Panc1 (cell line): Measurements from ENCODE around the gene CD14.

Experiments
- SIN3A ChIP-seq: IDR thresholded peaks from 2 replicates; pipeline ENCODE4 v1.6.1; 2012; ENCODE audit warnings: low read depth, mild to moderate bottlenecking, low read length, moderate library complexity, borderline replicate concordance; ENCODE audit not compliant: insufficient read depth
- TF ChIP-seq, protein P1 (sequence below): fragments of 450-650 bp; IDR thresholded peaks from 2 replicates; pipeline ENCODE4 v1.5.1; 2017; ENCODE audit warnings: mild to moderate bottlenecking

DNA sequence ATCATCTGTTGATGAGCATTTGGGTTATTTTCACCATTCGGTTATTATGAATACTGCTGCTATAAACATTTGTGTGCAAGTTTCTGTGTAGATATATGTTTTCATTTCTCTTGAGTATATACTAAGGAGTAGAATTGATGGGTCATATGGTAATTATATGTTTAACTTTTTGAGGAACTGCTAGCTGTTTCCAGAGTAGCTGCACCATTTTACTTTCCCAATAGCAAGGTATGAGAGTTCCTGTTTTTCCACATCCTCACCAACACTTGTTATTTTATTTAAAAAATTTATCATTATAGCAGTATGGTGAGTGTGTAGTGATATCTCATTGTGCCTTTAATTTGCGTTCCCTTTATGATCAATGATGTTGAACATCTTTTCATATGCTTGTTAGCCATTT is 29.2 kb downstream of the CD14 start:
- TF ChIP-seq, protein P1, sequence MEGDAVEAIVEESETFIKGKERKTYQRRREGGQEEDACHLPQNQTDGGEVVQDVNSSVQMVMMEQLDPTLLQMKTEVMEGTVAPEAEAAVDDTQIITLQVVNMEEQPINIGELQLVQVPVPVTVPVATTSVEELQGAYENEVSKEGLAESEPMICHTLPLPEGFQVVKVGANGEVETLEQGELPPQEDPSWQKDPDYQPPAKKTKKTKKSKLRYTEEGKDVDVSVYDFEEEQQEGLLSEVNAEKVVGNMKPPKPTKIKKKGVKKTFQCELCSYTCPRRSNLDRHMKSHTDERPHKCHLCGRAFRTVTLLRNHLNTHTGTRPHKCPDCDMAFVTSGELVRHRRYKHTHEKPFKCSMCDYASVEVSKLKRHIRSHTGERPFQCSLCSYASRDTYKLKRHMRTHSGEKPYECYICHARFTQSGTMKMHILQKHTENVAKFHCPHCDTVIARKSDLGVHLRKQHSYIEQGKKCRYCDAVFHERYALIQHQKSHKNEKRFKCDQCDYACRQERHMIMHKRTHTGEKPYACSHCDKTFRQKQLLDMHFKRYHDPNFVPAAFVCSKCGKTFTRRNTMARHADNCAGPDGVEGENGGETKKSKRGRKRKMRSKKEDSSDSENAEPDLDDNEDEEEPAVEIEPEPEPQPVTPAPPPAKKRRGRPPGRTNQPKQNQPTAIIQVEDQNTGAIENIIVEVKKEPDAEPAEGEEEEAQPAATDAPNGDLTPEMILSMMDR, result no peak
- TF ChIP-seq SIN3A, result no peak
